Glutamatergic neuron (in vitro differentiated cells): ENCODE data around the gene PCDH9. TPM values are rescaled to one million over a fixed set of nuclear protein-coding genes. Genes with fewer than 3 reads are reported as not detected.

Experiments
- DNase-seq: peaks from one replicate; pipeline ENCODE4 v3.0.0; 2022
- H3K27ac Mint-ChIP-seq: one replicate; pipeline ENCODE4 v1.8.0; 2020; ENCODE audit warnings: mild to moderate bottlenecking, mixed read lengths, inconsistent platforms; ENCODE audit not compliant: unreplicated experiment
- H3K27me3 Mint-ChIP-seq: one replicate; pipeline ENCODE4 v1.8.0; 2020; ENCODE audit warnings: mild to moderate bottlenecking, moderate library complexity, mixed read lengths, inconsistent platforms; ENCODE audit not compliant: unreplicated experiment
- H3K36me3 Mint-ChIP-seq: one replicate; pipeline ENCODE4 v1.8.0; 2020; ENCODE audit warnings: mild to moderate bottlenecking, mixed read lengths, inconsistent platforms; ENCODE audit not compliant: unreplicated experiment
- H3K4me1 Mint-ChIP-seq: one replicate; pipeline ENCODE4 v1.8.0; 2020; ENCODE audit warnings: mild to moderate bottlenecking, low read depth, mixed read lengths, inconsistent platforms; ENCODE audit not compliant: unreplicated experiment
- H3K4me3 Mint-ChIP-seq: one replicate; pipeline ENCODE4 v1.8.0; 2020; ENCODE audit warnings: mild to moderate bottlenecking, mixed read lengths, inconsistent platforms; ENCODE audit not compliant: unreplicated experiment
- H3K9me3 Mint-ChIP-seq: one replicate; pipeline ENCODE4 v1.8.0; 2020; ENCODE audit warnings: mild to moderate bottlenecking, moderate library complexity, mixed read lengths, inconsistent platforms; ENCODE audit not compliant: unreplicated experiment
- total RNA-seq: library from RNA; stranded (reverse); fragmentation: NEBNext Ultra II Directional; extraction: Animal tissue kit (Norgen Biotek cat#: 25700); gene quantifications from one replicate; pipeline ENCODE4 v1.2.1, GENCODE V29; 2021; ENCODE audit not compliant: unreplicated experiment
- TF ChIP-seq, protein P1 (sequence below): fragments of 200-600 bp; sonication (generic); IDR thresholded peaks from one replicate; pipeline ENCODE4 v1.5.0; 2021; ENCODE audit not compliant: partially characterized antibody, unreplicated experiment

PCDH9 gene
- total RNA-seq, 1 donor from 2014 or later: 43.3 TPM

DNA sequence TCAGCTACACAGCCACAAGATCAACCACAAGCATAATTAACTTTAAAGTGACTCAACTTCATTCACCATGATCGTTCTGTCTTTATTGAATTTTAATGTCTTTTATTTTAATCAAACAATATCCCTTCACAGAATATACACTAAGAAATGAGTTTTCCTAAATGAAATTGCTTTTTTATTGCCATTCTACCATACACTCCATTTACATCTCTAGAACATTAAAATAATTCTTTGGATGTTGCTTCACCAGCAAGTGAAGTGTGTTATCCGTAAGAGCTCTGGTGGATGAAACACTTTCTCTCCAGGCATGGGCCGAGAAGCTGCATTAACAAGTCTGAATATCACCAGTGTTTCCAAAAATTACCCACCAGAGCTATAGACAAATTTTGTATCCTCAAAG is 789.2 kb downstream of the PCDH9 start:
- H3K27me3 Mint-ChIP-seq: no peaks in the 10 kb centered on the region
- H3K4me1 Mint-ChIP-seq: no peaks in the 10 kb centered on the region
- no peak overlapping the region for H3K4me3 Mint-ChIP-seq
- DNase-seq: no peak
- H3K27ac Mint-ChIP-seq: no peak overlapping the region
- H3K36me3 Mint-ChIP-seq: no peaks in the 10 kb centered on the region
- no peaks in the 10 kb centered on the region for H3K9me3 Mint-ChIP-seq
- TF ChIP-seq, protein P1, sequence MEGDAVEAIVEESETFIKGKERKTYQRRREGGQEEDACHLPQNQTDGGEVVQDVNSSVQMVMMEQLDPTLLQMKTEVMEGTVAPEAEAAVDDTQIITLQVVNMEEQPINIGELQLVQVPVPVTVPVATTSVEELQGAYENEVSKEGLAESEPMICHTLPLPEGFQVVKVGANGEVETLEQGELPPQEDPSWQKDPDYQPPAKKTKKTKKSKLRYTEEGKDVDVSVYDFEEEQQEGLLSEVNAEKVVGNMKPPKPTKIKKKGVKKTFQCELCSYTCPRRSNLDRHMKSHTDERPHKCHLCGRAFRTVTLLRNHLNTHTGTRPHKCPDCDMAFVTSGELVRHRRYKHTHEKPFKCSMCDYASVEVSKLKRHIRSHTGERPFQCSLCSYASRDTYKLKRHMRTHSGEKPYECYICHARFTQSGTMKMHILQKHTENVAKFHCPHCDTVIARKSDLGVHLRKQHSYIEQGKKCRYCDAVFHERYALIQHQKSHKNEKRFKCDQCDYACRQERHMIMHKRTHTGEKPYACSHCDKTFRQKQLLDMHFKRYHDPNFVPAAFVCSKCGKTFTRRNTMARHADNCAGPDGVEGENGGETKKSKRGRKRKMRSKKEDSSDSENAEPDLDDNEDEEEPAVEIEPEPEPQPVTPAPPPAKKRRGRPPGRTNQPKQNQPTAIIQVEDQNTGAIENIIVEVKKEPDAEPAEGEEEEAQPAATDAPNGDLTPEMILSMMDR: no peak

DNA sequence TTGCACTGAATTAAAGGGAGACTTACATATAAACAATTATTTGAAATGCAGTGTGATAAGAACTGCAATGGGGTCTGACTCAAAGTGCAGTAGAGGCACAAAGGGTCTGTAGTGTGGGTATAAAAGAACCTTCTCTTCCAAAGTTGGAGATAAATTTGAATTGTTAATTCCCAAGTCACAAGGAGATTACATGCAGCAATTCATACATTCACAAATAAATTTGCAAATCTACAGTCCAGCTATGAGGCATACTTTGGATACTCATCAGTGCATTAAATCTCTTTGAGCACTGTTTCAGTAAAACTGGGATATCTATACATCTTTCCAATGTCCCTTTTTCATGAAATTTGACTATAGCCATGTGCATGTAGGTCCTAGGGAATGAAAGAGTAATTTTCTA is 799.4 kb downstream of the PCDH9 start:
- H3K27ac Mint-ChIP-seq: no peak overlapping the region

DNA sequence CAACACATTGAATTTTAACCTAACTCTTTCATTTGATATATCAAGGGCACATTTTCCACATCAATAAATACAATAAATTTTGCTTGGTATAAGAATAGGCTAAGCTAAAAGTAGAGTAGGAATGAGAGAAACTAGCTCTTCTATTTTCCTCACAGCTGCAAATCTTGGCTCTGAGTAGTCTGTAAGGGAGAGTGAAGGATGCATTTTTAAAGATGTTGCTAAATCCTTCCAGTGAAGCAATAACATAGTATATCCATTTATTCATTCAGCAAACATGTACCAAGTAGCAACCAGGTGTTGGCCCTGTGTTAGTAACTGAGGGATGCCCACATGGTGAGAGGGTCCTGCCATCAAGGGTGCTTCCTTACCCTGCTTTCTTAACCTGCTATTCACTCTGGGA is 799.9 kb downstream of the PCDH9 start:
- DNase-seq: no peak
- no peaks in the 10 kb centered on the region for H3K9me3 Mint-ChIP-seq
- no peaks in the 10 kb centered on the region for H3K4me1 Mint-ChIP-seq
- no peaks in the 10 kb centered on the region for H3K36me3 Mint-ChIP-seq
- no peak overlapping the region for H3K4me3 Mint-ChIP-seq
- TF ChIP-seq, protein P1: no peak
- no peaks in the 10 kb centered on the region for H3K27me3 Mint-ChIP-seq
- no peak overlapping the region for H3K27ac Mint-ChIP-seq

More for the DNA sequence above, 799.4 kb downstream of the PCDH9 start:
- H3K4me3 Mint-ChIP-seq: no peak overlapping the region
- no peaks in the 10 kb centered on the region for H3K9me3 Mint-ChIP-seq
- H3K36me3 Mint-ChIP-seq: no peaks in the 10 kb centered on the region
- no peaks in the 10 kb centered on the region for H3K27me3 Mint-ChIP-seq
- H3K4me1 Mint-ChIP-seq: no peaks in the 10 kb centered on the region
- TF ChIP-seq, protein P1: no peak
- DNase-seq: no peak

DNA sequence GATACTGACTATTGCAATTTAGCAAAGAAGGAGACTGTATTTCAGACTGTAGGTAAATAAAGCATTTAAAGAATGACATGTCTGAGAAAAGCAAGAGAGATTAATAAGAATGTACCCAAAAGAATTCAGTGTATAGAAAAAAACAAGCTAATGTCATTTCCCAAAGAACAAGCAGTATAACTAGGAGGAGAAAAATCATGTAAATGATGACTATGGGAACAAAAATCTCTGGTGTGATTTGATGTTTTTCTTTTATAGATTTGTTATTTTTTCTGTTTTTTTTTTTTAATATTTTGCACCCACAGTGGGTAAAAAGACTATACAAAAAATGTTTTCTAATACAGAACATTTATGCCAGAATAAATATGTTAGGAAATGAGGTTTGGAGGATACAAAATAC is 801.0 kb downstream of the PCDH9 start:
- Mint-ChIP-seq H3K4me3 (no peak overlapping the region), H3K27me3 (no peaks in the 10 kb centered on the region), H3K36me3 (no peaks in the 10 kb centered on the region), H3K9me3 (no peaks in the 10 kb centered on the region), H3K4me1 (no peaks in the 10 kb centered on the region), H3K27ac (no peak overlapping the region)
- TF ChIP-seq, protein P1: no peak
- no peak for DNase-seq

DNA sequence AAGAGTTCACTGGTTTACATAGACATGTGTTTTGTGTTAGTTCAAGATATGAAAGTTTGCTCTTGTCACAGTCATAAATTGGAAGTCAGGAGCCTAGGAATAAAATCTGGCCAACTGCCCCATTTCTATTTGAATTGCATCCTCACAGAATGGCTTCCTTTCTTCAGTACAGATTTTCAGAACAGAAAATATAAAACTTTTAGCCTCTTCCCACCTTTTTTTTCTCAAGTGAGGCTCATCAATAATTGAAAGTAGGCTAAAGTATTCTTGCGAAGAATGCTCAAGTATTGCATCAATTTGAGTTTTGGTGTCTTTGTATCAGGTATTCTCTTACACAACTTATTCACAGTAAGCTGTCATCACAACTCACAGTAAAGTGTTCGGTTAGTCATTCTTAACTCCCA is 802.7 kb downstream of the PCDH9 start:
- DNase-seq: no peak
- no peaks in the 10 kb centered on the region for H3K4me1 Mint-ChIP-seq
- H3K4me3 Mint-ChIP-seq: no peak overlapping the region
- peaks cover 2% of the 10 kb centered on the region for H3K36me3 Mint-ChIP-seq
- H3K27ac Mint-ChIP-seq: no peak overlapping the region
- TF ChIP-seq, protein P1: no peak
- H3K9me3 Mint-ChIP-seq: no peaks in the 10 kb centered on the region
- peaks cover 1% of the 10 kb centered on the region for H3K27me3 Mint-ChIP-seq
